Fibroblast of skin of right quadriceps (primary cell): Measurements from ENCODE around the gene MNX1.

Source experiments
- DNase-seq: peaks from one replicate; pipeline ENCODE4 v3.0.0-alpha.2; 2013

The MNX1 gene

DNA sequence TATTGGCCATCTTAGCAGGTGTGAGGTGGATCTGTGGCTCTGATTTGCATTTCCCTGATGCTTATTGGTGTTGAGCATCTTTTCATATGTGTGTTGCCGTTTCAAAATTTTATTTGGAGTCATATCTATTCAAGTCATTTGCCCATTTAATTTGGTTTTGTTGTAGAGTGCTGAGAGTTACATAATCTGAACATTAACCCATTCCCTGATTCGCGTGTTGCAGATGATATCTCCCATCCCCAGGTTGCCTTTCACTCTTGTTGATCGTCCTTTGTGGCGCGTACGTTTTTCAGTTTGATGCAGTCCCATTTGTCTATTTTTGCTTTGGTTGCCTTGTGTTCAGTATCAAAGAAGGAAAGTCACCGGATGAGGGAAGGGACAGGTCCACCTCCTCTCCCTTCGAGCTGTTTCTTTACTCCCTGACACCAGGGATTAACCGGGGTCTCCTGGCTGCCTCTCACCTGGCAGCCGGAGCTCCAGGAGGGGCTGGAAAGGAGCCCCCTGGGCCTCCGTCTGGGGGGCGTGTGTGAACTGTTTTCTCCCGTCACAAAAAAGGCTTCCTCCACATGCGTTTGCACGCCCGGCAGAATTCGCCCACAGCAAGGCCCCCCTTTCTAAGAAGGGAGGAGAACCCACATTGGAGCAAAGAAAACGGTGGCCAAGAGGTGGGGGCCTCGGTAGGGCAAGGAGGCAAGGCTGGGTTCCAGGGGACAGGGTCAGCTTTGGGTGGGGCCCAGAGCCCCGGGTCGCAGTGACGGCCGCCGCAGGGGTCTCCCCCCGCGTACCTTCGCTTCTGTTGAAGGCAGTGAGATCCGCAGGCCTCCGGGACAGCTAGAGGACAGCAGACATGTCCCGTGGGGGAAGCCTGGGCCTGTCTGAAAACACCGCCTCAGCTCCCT, 8.3 kb downstream of the MNX1 start:
- DNase-seq, result no peak

DNA sequence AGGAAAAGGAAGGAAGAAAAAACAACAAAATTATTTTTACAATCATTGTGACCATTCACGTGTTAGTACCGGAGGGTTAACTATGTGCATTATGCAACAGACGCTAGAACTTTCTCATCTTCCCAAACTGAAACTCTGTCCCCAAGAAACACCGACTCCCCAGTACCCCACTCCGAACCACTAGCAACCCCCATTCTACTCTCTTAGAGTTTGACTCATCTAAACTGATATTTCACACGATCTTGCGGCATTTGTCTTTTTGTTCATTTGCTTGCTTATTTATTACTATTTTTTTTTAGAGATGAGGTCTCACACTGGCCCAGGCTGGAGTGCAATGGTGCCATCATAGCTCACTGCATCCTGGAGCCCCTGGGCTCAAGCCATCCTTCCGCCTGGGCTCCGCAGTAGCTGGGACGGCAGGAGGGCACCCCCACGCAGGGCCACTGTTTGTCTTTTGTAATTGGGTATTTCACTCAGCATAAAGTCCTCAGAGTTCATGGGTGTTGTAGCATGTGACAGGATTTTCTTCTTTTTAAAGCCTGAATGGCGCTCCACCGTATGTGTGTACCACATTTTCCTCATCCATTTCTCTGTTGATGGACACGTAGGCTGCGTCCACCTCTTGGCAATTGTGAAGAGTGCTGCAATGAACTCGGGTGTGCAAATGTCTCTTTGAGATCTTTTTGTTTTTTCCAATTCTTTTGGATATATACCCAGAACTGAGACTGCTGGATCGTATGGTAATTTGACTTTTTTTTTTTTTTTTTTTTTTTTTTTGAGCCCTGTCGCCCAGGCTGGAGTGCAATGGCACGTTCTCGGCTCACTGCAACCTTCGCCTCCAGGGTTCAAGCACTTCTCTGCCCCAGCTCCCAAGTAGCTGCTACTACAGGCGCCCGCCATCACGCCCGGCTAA, 9.5 kb downstream of the MNX1 start:
- no peak for DNase-seq

GRCh38 chr7:156999958-157000726, 10.3 kb downstream of the MNX1 start:
- DNase-seq, result no peak

- DNase-seq, result no peak
Observed at GRCh38 chr7:156998988-156999957, 11.2 kb downstream of the MNX1 start.

- DNase-seq, result no peak
Observed at GRCh38 chr7:156994417-156994816, 16.0 kb downstream of the MNX1 start.

- no peak for DNase-seq
Observed at GRCh38 chr7:156993925-156994235, 16.6 kb downstream of the MNX1 start.

DNA sequence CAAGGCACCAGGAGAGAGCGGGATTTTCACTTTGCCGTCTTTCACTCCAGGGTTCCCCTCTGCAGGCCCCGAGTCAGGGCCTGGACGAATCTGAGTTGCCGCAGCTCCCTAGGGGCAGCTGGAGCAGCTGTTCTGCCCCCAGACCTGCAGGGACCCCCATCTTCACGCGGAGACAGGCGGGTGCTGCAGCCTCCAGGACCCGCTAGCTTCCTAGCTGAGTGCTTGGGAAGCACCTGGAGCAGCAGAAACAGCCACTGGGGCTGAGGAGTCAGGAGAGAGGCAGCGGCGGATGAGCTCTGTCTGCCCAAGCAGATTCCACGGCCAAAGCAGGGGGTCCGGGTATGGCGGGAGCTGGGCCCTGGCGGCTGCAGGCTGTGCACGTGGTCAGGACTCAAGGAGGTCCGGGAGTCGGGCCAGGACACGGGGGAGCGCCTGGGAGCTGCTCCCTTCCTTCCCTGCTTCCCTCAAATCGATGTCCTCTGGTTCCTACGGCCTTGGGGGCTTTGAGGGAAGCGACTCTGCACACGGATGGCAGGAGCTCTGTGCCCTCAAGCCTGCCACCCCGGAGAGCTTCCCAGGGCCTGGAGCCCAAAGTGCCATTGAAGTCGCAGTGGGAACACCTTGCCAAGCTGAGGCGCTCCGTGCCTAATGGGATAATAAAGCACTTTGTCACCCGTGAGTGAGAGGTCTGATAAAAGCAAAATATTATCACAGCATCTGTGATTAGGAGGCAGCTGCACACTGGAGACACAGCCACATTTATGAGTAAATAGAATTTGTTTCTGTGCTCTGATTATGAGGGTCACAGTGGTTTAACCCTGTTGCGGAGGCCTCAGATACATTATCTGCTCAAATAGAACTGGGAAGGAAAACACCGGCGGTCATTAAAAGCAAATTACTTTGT, 17.2 kb downstream of the MNX1 start:
- no peak for DNase-seq

DNA sequence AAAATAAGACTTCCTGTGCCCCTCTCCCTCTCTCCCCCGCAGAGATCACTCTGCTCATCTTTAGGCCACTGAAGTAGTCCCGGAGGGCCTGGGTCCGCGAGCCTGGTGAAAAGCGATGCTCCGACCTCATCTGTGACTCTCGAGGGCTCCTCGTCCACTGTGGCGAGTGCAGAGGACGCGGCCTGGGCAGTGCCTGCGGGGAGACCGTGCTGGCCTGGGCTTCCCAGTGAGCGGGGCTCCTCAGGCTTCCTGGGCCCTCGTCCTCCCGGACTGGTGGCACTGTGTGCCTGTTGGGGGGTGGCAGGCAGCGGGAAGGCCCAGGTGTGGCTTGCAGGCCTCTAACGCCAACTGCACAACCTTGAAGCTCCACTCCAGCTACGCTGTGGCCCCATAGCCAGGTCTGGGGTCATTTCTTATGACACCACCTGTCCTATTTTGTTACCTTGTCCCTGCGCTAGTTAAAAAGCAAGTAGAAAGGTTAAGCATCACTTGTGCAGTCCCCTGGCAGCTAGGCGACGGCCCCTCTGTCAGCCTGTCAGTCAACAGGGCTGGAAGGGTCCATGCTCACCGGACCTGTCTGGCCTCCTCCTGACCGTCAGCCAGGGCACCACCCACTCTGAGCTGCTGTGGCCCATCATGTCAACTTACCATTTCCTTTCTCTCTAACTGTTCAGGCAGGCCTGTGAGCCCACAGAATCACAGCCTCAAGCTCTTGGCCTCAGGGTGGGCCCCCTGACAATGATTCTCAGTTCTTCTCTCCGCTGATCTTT, 20.5 kb downstream of the MNX1 start:
- no peak for DNase-seq

- DNase-seq, result no peak
Observed at GRCh38 chr7:156988343-156989185, 21.9 kb downstream of the MNX1 start.

DNA sequence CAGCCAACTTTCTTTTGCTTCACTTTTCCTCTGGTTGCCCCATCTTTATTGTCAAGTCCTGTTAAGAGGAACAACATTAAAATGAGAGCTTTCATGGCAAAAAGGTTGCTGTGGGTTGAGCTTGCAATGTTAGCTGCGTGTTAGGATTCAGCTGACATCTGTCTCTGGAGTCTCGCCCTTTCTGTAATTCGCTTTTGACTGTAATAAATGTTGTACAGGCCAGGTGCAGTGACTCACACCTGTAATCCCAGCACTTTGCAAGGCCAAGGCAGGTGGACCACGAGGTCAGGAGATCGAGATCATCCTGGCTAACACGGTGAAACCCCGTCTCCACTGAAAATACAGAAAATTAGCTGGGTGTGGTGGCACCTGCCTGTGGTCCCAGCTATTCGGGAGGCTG, 24.1 kb downstream of the MNX1 start:
- DNase-seq, result no peak

GRCh38 chr7:156985101-156985992, 25.1 kb downstream of the MNX1 start:
- DNase-seq, result no peak

DNA sequence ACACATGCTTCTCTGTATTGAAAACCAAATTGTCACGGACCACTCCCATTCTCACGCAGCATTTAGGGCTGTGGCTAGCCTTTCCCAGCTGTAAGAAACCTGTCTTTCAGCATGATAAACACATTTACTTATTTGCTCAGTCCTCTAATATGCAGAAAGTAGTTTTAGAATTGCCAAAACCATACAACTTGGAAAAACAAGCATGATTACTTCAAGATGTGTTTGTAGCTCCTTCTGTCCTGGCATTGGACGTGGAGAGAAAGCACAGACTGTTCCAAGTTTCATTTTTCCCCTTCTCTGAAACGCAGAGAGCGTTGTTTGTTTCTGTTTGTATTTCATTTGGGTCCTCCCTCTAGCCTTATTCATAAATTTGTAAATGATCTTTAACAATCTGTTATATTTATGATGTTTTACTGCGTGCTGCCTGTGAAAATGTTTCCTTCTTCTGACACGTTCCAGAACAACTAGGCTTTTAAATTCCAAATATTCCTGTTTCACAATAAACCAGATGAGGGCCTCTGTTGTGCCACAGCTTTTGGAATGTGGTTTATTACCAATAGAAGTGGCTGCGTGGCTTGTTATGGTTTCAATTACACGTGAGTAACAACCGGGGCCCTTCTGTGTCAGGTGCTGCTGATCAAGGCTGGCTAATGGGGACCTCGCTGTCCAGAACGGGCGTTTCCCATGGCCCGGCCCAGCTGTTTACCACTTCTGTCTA, 26.1 kb downstream of the MNX1 start:
- peak; percentile 73 for DNase-seq

DNA sequence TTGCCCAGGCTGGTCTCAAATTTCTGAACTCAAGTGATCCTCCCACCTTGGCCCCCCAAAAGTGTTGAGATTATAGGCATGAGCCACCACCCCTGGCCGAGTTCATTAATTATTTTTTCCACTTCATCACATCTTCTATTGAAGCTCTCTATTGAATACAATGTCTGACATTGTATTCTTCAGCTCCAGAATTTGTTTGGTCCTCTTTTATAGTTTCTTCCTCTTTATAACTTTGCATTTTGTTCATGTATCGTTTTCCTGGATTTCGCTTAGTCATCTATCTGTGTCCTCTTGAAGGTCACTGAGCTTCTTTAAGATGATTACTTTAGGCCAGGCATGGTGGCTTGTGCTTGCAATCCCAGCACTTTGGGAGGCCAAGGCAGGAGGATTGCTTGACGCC, 30.8 kb downstream of the MNX1 start:
- DNase-seq, result no peak

DNA sequence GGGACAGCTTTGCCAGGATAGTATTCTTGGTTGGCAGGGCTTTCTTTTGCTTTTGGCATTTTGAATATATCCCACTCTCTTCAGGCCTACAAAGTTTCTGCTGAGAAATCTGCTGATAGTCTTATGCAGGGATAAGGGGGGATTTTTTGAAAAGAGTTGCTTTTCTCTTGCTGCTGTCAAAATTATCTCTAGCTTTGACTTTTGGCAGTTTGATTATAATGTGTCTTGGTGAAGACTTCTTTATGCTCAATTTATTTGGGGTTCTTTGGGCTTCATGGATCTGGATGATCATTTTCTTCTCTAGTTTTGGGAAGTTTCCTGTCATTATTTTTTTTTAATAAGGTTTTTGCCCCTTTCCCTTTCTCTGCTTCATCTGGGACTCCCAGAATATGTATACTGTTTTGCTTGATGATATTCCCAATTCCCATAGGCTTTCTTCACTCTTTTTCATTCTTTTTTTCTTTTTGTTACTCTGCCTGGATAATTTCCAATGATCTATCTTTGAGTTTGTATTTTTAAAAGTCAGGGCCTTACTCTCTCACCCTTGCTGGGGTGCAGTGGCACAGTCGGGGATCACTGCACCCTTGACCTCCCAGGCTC, 31.4 kb downstream of the MNX1 start:
- DNase-seq, result no peak

GRCh38 chr7:156975620-156976019, 34.8 kb downstream of the MNX1 start:
- DNase-seq, result no peak

- no peak for DNase-seq
Observed at GRCh38 chr7:156969972-156970420, 40.5 kb downstream of the MNX1 start.

DNA sequence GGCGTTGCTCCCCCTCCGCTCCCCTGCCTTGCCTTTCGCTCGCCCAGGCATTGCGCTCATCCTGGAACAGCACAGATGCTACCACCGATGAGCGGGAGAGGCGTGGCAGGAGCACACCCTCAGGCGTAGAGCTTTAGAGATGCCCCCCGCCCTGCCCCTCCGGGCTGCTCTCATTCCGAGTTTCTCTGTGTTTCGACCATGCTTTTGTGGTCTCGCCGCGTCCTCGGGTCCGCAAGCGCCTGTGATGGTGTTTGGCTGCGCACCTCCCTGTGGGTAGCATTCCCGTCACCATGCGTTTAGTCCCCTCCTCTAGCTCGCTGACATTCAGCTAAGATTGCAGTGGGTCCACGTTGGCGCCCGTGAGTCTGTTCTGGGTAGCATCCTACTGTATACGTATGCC, 42.3 kb downstream of the MNX1 start:
- no peak for DNase-seq
